ENCODE measurements around the gene CLNK.

The CLNK gene, protein sequence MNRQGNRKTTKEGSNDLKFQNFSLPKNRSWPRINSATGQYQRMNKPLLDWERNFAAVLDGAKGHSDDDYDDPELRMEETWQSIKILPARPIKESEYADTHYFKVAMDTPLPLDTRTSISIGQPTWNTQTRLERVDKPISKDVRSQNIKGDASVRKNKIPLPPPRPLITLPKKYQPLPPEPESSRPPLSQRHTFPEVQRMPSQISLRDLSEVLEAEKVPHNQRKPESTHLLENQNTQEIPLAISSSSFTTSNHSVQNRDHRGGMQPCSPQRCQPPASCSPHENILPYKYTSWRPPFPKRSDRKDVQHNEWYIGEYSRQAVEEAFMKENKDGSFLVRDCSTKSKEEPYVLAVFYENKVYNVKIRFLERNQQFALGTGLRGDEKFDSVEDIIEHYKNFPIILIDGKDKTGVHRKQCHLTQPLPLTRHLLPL
- total RNA-seq: 0 to 3.0 reads per million in 2 donors

DNA sequence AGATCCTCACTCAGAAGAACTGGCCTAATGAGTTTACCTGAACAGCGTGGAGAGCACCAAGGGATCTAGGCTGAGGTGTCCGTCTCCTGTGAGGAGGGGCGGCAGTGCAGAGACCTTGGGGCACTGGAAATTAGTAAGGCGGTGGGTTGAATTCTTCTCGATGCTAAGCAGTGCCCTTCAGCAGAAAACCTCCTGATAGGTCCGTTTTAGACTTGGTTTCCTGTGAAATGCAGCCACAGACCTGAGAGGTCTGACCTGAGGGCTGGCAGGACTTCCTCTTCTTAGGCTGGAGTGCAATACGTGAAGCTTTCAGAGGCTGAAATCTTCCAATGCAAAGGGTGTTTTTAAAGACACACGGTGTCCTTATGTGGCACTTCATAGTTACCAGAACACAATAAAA lies at the start of gene CLNK:
Gene CLNK, minus strand, starts transcription at position 138 of the 400 bp plus-strand sequence. CDS start 16,899 bp downstream, outside the sequence.
- no peak for DNase-seq

DNA sequence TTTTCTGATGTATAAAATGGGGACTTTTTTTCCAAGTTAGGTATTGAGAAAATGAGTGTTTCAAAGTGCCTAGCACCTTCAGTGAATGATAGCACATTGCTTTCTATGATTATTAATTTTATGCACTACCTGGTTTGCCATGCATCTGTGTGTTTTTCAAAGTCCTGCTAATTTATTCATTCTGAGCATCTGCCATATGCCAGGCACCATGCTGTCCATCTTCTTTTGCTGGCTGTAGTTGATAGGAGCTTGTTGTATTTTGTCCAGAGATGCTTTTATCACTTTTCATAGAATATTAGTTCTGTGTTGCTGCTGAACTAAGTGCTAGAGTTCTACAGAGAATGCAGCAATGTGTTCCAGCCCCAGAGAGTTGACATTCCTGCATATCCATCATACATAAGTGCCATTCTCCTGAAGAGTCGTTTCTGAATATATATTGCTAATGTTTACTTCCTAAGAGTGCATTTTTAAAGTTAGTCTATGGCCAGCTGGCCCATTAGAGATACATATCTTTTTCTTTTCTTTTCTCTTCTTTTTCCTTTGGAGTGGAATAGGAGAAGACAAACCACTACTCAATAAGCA lies 49.0 kb upstream of the CLNK start:
- DNase-seq: no peak

DNA sequence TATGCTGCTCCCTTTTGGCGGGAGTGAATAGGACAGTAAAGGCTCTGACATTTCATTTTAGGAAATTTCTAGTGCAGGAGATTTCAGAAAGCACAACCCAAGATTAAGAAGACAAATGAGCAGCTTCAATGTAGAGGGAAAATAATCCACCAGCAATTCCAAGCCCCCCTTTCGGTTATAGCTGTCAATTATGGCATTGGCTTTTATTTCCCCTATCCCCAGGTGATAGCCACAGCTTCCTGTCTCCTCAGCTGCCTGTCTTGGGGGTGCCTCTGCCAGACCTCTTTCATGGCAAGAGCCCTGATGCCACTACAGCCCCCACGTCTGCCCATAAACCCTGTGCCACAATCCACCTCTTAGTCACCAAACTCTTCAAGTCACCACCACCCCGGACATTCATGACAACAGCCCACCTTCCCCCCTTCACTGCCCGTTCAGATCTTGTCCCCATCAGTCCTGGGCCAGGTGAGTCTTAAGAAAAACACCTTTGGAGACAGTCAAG lies 48.4 kb upstream of the CLNK start:
- no peak for DNase-seq

DNA sequence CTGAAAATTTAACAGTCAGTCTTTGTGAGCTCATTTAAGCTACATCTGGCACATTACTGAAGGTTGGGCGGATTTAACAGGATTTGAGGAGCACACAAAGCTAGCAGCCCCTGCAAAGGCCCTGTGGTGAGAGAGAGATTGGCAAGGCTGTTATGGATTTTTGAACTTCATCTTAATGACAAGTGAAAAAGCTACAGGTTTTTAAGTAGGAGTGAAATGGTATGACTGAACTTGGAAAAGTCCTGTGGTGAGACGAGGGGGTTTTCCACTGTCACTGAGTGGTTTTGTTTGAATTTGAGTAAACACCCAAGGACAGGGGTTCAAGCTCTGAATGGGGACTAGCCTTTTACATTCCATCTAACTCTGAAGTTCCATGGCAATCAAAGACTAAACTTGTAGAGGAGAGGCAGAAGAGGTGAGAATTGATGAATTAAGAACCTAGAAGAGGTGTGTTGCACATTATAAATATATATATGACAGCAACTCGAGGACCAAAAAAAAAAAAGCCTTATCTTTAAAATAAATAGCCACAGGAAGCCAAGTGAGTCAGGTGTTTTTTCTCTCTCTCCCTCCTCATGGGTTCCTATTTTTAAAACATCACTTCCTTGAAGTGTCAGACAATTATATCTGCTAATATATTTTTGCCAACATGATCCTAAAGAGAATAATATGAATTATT lies 47.8 kb upstream of the CLNK start:
- DNase-seq: no peak

DNA sequence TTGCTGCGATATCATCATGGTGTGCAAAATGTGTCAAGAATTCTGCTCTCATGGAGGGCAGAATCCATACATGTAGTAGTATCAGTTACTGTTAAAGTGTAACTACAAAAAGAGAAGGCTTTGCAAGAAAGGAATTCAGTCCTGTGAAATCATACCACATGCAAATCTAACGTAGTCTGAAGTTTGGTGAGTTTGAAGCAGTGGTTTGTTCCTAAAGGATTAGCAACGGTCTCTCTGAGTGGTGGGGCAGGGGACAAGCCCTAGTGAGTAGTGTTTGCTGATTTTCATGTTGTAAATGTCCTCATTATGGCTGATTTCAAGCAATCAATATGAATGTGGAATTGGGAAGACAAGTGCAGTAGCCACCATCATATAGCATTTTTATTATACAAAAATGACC lies 47.1 kb upstream of the CLNK start:
- DNase-seq: no peak

DNA sequence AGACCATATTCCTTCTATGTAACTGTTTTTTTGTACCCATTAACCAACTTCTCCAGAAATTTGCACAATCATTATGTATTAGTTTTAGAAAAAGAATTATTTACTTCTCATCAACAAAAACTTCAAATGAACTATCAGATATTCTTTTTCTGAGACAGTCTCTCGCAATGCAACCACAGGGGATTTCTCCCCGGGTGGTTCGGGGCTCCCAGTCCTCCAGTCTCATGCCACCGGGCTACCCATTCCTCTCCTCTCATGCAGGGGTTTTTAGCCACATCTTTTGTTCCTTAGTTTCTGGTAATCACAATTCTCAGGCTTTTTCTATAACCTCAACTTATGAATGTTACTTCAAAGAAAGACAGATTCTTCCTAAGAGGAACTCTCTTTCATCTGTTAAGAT lies 46.6 kb upstream of the CLNK start:
- no peak for DNase-seq

DNA sequence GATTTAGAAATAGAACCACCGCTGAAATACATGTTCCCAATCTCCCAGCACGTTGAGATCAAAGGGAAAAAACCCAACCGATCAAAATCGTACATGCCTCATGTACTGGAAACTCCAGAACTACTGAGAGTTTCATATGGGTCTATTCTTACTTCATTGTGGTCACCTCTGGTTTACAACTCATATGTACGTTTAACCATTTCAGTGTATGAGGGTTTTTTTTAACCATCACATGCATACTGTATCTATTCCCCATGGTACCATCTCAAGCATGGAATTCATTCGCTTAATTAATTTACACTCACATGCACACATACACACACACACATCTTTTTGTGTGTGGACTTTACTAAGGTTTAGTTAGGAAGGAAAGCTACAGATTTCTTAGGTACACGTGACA lies 46.0 kb upstream of the CLNK start:
- DNase-seq: no peak

DNA sequence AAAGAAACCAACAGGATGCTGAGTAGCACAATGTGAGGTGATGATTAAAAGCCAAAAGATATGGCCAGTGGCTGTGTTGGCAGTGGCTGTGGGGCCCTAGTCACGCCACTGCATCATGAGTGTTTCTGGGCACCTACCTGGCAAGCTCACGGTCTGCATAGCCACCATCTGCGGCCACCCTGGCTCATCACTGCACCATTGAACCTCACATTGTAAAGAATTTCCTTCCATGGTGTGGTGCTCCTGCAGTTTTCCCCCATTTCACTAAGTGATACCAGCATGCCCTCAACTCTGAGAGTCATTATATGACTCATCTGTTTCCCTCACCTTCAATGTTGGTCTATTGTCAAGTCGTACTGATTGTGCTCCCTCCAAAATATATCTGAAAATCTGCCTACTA lies 45.5 kb upstream of the CLNK start:
- DNase-seq: no peak

DNA sequence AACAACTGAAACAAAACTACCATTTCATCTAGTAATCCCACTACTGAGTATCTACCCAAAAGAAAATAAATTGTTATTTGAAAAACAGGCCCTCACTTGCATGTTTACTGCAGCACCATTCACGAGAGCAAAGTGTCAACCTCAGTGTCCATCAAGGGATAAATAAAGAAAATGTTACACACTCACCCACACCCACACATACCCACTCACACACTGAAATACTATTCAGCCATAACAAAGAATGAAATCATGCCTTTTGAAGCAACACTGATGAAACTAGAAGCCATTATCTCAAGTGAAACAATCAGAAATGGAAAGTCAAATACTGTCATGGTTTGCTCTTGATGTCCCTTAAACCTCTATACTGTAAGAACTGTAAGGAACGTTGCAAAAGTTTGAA lies 44.8 kb upstream of the CLNK start:
- no peak for DNase-seq

DNA sequence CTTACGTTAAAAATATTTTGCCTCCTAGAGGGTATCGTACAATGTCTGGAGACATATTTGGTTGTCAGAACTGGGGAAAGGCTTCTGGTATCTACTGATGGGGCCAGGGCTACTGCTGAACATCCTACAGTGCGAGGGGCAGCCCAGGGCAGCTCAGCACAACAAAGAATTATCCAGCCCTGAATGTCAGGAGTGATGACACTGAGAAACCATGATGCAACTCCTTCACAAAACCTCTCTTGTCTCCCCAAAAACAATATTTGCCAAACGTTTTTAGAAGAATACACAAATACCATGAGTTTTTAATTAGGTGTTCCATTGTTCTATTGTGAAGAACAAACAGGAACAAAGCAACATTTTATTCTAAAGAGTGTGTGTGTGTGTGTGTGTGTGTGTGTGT lies 43.4 kb upstream of the CLNK start:
- DNase-seq: no peak

DNA sequence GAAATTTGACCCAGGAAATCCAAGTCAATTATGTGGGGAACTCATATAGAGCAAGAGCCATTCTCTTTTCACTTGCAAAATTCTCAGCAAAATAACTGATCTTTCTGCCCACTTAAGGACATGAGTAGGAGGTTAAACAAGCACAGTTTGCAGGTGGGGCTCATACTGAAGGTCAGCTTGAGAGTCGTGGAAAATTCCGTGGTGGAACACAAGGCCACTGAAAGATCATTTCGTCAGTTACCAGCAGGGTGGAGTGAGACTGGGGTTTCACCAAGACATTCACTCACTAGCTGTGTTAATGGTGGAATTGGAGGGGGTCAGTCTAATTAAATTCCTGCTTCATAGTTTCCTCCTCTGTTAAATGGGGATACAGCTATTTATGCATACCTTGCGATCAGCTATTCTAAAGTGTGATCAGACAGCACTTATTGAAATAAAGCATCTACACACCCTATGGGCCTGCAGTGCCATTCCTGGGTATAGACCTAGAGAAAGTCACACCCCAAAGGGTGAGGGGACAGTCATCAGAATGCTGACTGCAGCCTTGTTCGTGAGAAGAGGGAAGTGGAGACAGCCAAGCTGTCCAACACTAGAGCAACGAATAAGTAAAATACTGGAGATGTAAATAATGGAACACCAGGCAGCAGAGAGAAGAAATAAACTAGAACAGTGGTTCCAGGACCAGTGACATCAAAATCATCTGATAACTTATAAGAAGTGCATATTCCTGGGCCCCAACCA lies 42.7 kb upstream of the CLNK start:
- no peak for DNase-seq

DNA sequence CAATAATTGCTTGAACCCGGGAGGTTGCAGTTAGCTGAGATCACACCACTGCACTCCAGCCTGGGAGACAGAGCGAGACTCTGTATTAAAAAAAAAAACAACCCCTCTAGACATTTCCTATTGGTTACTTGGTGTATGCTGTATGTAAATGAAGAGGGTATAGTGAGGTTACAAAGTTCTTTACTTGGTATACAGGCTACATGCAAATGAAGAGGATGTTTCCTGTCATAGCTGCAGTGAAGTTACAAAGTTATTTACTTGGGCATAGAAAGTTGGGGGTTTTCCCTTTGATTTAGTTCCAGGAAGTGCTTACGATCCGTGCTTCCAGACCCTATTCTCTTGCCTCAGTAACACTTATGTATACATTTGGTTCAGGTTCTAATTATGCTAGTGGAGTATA lies 38.4 kb upstream of the CLNK start:
- DNase-seq: no peak

DNA sequence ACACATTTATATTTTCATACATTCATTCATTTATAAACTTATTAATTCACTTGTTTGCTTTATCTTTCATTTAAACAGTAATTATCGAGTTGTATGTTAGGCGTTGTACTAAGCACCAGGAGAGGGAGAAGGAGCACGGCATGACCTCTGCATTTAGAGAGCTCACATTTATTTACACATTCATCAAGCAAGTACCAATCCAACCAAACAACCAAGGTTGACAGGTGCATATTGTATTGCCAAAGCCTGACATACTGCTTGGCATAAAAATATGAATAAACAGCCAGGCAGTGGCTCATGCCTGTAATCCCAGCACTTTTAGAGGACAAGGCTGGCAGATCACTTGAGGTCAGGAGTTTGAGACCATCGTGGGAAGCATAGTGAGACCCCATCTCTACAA lies 37.0 kb upstream of the CLNK start:
- DNase-seq: no peak

DNA sequence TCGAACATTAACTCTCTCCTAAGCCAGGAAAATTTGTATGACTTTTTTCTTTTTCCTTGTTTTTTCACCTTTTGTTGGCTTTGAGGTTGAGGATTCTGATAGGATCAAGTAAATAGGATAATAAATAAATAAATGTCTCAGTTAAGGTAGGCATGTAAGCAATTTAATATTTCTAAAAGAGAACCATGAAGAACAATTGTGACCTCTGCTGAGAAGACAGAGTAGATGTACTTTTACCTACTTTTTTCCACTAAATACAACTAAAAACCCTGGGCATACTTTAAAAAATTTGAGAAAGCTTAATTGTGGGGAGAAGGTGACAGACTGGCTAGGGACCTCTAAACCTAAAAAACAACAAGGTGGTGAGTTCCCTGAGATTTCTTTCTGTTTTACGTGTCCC lies 31.6 kb upstream of the CLNK start:
- DNase-seq: no peak

DNA sequence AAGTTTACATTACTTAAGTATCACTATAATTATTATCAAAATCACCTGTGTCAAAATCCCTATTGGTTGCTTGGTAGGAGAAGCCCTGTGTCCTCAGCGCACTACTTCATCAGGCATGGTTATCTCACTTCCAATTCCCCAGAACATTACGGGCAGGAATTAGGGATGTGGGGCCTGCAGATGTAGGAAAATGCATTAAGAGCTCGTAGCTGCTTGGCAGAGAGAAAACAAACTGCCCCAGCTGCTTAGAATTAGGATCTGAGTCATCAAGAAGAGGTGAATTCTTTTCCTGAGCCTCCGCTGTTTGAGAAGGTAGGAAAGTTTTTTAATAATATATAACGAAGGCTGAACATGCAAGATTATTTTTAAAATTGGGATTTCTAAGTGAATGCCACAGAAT lies 31.1 kb upstream of the CLNK start:
- no peak for DNase-seq

DNA sequence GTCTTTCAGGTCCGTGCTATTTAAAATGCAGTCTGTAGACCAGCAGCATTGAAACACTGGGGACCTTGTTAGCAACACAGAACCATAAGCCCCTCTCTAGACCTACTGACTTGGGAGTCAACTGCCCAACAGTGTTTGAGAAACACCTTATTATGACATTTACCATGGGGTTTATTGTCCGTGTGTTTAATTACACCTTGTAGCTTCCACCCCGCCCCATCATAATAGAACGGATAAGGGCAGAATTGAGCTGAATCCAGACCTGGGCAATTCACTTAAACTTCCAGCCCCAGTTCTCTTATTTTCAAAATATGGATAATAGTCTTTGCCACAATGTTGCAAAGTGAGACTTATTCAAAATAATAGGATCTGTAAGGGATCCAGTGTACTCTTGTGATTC lies 30.6 kb upstream of the CLNK start:
- no peak for DNase-seq

DNA sequence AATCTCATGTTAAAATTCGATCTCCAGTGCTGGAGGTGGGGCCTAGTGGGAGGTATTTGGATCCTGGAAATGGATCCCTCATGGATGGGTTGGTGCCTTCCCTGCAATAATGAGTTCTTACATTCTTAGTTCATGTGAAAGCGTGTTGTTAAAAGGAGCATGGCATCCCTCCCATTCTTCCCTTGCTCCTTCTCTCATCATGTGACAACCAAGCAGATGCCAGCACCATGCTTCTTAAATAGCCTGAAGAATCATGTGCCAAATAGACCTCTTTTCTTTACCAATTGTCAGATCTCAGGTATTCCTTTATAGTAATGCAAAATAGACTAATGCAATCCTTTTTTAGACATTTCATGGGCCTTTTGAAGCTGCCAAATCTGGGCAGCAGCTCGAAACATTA lies 29.0 kb upstream of the CLNK start:
- DNase-seq: no peak

DNA sequence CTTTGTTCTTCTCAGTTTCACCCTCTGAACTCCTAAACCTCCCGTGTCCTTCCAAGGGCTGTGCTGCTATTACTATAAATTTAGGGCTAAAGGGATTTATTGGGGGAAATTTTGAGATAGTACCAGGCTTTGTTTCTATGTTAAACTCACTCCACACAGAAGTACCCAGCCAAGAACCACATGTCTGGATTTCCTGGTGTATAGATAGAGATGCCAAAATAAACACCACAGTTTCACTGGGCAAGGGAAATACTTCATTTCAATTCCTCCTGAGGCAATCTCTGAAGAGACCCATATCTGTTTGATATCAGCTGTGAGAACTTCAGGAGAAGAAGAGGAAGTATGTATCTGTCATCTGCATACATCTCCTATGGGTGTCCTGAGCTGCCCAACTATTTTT lies 21.7 kb upstream of the CLNK start:
- DNase-seq: no peak

DNA sequence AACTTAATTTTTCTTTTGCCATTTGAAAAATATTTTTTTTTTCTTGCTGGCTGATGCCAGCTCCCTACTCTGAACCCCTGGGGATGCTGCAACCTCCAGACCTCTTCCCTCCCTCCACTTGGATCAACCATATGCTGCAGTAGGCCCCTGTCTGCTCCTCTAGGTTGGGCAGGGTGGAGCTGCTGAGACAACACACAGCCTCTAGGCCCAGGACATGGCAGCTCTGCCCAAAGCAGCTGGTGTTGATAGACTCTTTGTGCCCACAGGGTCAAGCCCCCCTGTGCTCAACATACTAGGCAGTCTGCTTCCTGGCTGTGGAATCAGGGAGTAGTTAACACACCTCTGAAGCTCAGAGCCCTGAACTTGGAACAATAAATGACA lies 19.9 kb upstream of the CLNK start:
- DNase-seq: no peak

DNA sequence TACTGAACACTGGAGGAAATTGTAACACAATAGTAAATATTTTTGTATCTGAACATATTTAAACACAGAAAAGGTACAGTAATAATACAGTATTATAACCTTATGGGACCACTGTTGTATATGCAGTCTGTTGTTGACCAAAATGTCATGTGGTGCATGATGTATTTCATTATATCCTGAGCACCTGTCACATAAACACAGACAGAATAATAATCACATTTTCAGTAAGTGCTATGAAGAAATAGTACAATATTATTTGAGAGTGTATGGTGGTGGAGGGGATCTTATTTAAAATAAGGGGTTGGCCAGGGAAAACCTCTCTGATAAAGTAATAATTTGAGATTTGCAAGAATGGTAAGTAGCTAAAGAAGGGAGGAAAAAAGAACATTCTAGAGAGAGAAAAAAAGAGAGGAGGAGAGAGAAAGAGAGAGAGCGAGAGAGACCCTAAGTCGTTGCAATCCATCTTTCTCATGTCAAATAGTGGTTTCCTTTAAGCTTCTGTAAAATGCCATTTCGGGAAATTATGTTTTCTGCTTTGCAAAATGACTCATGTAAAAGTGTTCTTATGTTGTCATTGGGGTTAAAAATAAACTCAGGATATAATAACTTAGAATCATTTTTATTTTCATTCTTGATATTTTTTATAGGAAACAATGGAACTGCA lies 19.3 kb upstream of the CLNK start:
- no peak for DNase-seq

DNA sequence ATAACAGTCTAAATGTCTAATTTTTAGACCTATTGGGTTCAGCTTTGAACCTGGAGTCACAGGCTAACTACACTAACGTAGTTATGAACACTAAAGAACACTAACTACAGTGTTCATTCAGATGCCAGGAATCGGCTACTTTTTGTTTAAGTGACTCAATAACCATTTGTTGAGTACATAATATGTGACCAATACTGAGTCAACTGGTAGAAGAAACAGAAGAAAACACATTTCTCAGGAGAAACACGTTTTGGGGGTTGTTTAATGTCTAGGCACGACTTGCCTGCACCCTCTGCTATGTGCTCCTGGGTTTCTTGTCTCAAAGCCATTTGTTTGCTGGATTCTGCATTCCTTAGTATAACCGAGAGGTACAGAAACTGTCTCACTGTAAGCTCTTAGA lies 18.6 kb upstream of the CLNK start:
- DNase-seq: no peak

DNA sequence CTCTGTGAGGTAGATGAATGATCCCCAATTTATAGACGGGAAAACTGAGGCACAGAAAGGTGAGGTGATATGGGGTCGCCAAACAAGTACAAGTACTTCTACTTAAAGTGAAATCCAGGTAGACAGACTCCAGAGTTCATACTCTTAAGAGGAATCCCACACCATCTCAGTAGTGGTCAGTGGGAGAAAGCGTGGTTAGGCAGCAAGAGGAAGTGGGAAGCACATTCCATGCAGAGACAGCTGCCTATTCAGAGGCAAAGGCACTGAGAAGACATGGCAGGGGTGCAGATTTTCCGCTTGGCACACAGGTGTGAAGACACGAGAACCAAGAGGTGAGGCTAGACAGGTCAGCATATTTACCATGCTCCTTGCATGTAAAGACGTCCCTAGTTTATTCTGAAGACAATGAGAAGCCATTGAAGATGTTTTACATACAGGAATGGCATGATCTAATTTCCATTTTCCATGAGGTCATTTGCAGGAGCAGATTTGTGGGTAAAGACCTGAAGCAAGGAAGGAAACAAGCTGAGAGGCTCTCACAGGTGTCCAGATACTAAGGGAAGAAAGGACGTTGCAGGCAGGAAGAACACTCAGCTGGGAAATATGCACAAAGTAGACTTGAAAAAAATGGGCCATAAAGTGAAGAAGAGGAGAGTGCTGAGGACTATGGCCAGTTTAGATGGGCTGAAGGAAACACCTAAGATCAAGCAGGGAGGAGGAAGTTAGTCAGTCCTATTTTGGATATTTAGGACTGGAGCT lies 17.3 kb upstream of the CLNK start:
- no peak for DNase-seq
